ENCODE results near the gene SKAP1. TPM values are rescaled to one million over a fixed set of nuclear protein-coding genes. Genes with fewer than 3 reads are reported as not detected.

SKAP1 gene
- total and polyA plus RNA-seq, 2 of the 13 experiments (the other 11 are each of a cell fraction or from before 2014, with no cell fraction given): 0.21 TPM; not detected in 1

DNA sequence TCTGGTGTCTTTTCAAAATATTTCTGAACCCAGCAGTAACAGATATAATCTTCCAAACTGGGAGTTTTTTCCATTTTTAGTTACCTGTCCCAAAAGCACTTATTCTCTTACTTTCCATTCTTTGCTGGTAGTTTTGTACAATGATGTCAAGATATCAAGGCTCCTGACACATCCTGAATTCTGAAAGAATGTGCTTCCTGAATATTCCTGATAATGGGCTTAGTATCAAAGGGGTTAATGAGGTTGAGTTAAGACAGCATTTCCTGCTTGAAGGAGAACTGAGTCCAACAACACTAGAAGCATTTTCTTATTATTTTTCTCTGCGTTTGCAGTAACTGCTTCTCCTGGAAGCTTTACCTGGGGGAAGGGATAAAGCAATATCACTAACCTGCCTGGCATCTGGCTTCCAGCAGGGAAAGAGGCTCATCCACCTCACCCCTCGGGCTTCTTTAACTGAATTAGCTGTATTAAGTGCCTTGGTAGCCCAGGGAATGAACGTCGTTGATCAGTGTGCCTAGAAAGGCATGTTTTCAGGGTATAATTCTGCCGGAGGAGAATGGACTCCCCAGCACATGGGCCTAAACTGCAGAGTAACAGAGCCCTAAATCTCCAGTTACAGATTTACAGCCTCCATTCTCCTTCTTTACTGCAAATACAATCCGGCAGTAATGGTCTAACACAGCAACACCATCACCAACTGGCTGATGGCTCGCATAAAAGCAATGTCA lies 188.1 kb downstream of the SKAP1 start (continued):
- TF ChIP-seq, protein P1, sequence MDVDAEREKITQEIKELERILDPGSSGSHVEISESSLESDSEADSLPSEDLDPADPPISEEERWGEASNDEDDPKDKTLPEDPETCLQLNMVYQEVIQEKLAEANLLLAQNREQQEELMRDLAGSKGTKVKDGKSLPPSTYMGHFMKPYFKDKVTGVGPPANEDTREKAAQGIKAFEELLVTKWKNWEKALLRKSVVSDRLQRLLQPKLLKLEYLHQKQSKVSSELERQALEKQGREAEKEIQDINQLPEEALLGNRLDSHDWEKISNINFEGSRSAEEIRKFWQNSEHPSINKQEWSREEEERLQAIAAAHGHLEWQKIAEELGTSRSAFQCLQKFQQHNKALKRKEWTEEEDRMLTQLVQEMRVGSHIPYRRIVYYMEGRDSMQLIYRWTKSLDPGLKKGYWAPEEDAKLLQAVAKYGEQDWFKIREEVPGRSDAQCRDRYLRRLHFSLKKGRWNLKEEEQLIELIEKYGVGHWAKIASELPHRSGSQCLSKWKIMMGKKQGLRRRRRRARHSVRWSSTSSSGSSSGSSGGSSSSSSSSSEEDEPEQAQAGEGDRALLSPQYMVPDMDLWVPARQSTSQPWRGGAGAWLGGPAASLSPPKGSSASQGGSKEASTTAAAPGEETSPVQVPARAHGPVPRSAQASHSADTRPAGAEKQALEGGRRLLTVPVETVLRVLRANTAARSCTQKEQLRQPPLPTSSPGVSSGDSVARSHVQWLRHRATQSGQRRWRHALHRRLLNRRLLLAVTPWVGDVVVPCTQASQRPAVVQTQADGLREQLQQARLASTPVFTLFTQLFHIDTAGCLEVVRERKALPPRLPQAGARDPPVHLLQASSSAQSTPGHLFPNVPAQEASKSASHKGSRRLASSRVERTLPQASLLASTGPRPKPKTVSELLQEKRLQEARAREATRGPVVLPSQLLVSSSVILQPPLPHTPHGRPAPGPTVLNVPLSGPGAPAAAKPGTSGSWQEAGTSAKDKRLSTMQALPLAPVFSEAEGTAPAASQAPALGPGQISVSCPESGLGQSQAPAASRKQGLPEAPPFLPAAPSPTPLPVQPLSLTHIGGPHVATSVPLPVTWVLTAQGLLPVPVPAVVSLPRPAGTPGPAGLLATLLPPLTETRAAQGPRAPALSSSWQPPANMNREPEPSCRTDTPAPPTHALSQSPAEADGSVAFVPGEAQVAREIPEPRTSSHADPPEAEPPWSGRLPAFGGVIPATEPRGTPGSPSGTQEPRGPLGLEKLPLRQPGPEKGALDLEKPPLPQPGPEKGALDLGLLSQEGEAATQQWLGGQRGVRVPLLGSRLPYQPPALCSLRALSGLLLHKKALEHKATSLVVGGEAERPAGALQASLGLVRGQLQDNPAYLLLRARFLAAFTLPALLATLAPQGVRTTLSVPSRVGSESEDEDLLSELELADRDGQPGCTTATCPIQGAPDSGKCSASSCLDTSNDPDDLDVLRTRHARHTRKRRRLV (CRISPR knock-in tag; IDR thresholded peaks at IDR 0.05): no peak
- TF ChIP-seq MIER2 (CRISPR knock-in tag; IDR thresholded peaks at IDR 0.05) (no peak), ZNF3 (CRISPR knock-in tag; IDR thresholded peaks at IDR 0.05) (no peak), ZSCAN31 (CRISPR knock-in tag; IDR thresholded peaks at IDR 0.05; ENCODE audit: low read depth) (no peak)
- TF ChIP-seq, protein P2, sequence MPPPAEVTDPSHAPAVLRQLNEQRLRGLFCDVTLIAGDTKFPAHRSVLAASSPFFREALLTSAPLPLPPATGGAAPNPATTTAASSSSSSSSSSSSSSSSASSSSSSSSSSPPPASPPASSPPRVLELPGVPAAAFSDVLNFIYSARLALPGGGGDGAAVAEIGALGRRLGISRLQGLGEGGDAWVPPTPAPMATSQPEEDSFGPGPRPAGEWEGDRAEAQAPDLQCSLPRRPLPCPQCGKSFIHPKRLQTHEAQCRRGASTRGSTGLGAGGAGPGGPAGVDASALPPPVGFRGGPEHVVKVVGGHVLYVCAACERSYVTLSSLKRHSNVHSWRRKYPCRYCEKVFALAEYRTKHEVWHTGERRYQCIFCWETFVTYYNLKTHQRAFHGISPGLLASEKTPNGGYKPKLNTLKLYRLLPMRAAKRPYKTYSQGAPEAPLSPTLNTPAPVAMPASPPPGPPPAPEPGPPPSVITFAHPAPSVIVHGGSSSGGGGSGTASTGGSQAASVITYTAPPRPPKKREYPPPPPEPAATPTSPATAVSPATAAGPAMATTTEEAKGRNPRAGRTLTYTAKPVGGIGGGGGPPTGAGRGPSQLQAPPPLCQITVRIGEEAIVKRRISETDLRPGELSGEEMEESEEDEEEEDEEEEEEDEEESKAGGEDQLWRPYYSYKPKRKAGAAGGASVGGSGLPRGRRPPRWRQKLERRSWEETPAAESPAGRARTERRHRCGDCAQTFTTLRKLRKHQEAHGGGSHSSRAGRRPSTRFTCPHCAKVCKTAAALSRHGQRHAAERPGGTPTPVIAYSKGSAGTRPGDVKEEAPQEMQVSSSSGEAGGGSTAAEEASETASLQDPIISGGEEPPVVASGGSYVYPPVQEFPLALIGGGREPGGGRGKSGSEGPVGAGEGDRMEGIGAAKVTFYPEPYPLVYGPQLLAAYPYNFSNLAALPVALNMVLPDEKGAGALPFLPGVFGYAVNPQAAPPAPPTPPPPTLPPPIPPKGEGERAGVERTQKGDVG (CRISPR knock-in tag; IDR thresholded peaks at IDR 0.05; ENCODE audit: borderline replicate concordance): no peak
- TF ChIP-seq, protein P3, sequence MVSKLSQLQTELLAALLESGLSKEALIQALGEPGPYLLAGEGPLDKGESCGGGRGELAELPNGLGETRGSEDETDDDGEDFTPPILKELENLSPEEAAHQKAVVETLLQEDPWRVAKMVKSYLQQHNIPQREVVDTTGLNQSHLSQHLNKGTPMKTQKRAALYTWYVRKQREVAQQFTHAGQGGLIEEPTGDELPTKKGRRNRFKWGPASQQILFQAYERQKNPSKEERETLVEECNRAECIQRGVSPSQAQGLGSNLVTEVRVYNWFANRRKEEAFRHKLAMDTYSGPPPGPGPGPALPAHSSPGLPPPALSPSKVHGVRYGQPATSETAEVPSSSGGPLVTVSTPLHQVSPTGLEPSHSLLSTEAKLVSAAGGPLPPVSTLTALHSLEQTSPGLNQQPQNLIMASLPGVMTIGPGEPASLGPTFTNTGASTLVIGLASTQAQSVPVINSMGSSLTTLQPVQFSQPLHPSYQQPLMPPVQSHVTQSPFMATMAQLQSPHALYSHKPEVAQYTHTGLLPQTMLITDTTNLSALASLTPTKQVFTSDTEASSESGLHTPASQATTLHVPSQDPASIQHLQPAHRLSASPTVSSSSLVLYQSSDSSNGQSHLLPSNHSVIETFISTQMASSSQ (IDR thresholded peaks at IDR 0.05; ENCODE audit: low read depth): no peak
- TF ChIP-seq, protein P3 (CRISPR knock-in tag; IDR thresholded peaks at IDR 0.05; ENCODE audit: borderline replicate concordance): no peak

Measured in HepG2 (cell line).